GM21737 (cell line): ENCODE measurements around the gene PIP4K2A.
"Not testable (repeated sequence)": the region's sequence is repeated elsewhere in the genome, so short reads cannot be mapped to it uniquely, and the experiment has no call there.

Source experiments
- ATAC-seq: cut with Tn5 transposase; IDR thresholded peaks from one replicate; pipeline ENCODE4 v1.9.1; 2021; ENCODE audit warnings: mild to moderate bottlenecking, moderate library complexity; ENCODE audit not compliant: unreplicated experiment

The PIP4K2A gene

DNA sequence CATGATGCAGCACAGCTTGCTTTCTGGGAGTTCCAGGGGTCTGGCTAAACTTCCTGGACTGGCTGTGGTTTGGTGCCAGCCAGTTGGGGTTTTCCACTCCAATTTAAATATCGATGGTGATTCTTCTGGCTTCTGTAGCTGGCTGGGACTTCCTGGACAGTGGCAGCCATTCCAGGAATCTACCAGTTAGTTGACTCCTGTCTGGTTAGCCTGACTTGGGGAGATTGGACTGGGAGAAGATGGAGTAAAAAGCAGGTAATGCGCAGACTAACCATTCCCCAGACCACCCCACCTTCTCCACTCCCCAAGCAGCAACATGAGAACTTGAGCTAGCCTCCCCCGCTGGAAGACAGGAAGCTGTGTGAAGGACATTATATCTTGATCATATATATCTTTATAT is 6.3 kb upstream of the PIP4K2A start:
- no peak for ATAC-seq

DNA sequence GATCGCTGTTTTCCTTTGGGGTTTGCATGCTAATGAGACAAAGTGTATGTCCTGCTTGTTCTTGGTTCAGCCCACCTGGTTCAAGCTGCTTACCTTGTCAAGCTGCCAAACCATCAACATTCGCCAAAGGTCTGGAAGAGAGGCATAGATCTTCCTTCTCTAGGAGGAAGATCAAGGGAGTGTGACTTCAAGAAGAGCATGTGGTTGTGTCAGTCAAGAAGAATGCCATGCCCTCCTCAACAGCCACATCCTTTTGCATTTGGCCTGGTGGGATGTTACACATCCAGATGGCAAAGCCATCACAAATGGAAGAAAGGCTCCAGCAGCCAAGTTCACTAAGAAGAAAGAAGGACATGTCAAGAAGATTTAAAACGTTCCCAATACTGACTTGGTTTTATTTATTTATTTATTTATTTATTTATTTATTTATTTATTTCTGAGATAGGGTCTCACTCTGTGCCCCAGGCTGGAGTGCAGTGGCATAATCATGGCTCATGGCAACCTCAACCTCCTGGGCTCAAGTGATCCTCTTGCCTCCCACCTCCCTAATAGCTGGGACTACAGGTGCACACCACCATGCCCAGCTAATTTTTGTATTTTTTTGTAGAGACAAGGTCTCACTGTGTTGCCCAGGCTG is 5.1 kb upstream of the PIP4K2A start:
- ATAC-seq, result no peak

DNA sequence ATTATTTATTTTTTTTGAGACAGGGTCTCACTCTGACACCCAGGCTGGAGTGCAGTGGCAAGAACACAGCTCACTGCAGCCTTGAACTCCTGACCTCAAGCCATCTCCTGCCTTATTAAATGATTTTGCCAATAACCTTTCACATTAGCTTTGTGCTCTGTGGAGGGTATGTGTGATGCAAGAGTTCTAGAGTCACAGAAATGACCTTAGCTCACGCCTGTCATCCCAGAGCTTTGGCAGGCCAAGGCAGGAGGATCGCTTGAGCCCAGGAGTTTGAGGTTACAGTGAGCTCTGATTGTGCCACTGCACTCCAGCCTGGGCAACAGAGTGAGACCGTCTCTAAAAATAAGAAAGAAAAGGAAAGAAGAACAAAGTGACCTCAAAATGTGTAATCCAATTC is 4.3 kb upstream of the PIP4K2A start:
- ATAC-seq, result not testable (repeated sequence)

DNA sequence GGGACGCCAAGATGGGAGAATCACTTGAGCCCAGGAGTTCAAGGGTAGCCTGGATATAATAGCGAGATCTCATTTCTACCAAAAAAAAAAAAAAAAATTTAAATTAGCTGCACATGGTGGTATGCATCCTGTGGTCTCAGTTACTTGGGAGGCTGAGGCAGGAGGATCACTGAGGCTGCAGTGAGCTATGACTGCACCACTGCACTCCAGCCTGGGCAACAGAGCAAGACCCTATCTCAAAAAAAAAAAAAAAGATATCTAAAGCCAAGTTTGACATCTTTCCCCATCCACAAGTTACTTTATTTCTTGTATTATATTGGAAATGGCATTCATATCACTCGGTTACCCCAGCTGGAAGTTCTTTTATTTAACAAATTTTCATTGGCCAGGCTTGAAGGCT is 3.4 kb upstream of the PIP4K2A start:
- ATAC-seq, result no peak

DNA sequence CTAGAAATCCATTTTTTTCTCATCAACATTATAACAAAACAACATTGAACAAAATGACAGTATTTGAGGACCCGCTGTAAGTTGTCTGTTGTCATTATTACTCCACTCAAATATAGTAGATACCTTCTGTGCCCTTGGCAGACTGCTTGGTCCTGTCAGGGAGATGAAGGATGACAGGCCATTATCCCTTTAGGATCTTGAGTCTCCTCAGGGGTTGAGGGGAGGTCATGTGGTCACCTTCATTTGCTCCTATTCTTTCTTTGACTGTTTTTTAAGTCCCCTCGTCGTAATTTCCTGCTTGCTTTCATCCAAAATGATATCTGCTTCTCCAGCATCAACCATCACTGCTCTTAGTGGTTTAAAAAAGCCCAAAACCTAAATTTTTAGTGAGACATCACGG is 2.6 kb upstream of the PIP4K2A start:
- no peak for ATAC-seq

DNA sequence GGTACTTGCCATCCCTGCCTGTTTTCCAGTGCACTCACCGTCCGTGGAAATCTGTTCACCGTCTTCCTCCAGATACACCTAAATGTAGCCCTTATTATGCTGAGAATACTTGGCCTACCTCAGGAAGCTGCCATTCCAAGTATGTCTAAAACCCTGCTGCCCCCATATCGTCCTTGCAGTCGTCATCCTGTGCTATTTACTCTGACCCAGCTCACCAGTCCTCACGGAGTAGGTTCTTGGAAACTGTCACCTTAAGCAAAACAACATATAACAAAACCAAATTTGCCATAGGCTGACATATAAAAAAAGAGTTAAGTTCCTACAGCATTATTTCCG is 880 bp upstream of the PIP4K2A start:
- no peak for ATAC-seq

DNA sequence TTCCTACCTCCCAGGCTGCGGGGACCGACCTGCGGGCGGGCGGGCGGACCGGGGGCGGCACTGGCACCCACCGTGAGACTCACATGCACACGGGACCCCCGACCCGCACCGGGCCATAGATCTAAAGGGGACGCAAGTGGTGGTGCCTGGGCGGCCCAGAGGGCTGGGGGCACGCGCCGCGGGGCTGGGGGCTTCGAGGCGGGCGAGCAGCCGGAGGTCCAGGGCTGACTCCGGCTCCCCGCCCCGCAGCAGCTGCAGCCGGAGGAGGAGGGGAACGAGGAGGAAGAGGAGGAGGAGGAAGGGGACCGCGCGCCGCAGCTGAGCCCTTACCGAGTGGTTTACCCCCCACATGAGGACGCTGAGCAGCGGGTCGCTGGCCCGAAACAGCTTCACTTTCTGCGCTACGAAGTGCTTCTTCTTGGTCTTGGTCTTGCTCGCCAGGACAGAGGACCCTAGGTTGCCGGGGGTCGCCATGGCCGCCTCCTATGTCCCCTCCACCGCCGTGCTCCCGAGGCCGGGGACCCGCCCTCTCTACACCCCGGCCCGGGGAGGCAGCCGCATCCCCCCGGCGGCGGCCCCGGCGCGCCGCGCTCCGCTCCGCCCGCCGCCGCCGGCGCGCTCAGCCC is 412 bp downstream of the PIP4K2A start:
- peak; percentile 25 for ATAC-seq

DNA sequence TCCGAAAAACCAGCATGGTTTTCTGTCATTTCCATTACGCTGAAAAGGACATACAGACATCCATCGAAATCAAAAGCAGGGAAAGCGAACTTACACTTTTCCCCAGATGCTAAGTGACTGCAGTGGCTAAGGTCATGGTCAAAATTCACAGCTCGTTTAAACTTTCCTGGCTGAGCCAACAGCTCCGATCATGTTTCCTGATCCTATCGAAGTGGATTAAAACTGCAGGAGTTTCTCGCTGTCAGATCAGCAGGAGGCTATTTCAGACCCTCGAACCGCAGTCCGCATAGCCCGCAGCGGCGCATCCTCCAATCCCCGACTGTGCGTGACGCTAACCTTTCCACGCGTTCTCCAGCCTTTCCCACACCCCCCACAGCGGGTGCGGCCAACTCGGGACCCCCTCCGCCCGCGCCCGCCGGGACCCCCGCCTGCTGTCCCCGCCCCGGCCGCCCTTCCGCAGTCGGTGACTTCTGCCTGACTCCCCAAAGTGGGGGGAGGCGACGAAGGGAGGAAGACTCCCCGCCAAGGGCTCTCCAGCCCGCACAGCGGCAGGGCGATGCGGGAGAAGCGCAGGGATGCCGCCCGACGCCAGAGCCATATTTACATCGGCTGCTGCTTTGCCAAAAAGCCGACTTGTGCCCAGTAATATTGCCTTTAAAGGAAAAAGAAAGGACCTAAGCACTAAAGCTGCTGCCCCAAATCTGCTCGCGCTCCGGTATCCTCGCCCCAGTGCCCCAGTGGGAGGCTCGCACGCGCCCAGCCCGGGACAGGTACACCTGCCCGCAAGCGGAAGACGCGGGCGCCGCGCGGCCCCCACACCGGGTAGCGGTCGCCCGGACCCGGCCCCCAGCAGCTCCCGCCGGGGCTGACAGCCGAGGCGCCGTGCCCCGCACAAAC is 1.2 kb downstream of the PIP4K2A start:
- no peak for ATAC-seq

DNA sequence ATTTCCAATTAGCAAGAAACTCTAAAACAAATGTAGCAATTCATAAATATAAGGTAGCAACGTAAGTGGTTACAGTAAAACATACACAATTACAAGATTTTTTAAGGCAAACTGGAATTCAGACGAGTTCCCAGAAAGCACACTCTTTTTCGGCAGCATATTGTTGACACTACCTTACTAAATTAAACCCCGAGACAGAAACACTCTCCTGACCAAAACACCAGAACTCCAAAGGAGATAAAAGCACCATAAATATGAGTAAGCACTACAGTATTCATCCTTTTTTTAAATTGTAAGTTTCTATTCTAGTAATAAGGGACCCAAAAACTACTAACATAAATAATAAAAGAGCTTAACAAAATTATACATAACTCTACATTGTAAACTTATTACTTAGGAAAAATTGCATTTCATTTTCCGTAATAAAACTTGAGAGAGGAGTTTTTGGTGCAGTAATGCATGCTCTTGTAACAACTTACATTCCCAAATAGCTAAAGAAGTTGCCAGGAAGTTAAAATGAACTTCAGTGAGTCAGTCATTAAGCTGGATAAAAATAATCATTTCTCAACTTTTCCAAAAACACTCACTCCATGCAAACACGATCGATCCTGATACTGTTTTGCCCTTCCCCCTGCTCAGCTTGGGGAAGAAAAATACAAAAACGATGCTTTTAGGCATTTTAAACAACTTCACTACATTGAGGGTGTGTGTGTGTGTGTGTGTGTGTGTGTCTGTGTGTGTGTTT is 2.0 kb downstream of the PIP4K2A start:
- no peak for ATAC-seq

DNA sequence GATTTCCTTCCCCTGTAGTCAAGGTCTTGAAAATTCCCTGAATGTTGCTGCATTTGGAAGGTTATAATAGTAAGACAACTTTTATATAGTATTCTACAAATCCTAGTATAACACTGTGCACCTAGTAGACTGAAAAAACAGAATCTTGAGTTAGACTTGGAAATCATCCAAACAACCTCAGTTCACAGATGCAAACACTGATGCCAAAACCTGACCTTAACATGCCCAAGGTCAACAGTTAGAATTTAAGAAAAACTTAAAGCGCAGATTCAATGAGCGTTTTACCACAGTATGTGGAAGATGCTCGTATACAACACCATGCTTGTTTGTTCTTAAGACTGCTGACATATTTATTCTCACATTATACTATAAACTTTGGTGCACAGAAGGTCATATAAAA is 3.0 kb downstream of the PIP4K2A start:
- ATAC-seq, result no peak

DNA sequence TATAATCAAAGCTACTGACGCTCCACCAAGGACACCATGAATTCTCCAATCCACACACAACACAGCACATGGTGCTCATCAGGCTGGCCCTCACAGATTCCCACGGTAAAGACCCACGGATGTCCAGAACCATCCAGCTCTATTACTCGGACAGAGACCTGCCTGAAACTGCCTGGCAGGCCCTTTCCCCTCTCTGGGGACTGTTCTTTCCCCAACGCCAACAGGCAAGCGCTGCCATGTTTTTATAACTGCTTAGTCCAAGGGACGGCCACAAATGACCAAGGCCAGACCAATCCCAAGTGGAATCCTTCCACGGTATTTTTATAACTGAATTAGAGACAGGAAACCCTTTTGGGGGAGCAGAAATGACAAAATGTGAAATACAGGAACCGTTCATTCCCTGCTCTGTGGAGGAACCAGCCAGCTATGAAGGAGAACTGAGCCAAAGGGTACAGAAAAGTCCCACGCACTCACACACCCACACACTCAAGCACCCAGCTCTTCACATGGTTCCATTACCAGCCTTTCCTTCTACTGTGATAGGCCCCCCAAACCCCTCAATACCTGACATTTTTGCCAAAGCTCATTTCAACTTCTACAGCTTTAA is 4.1 kb downstream of the PIP4K2A start:
- ATAC-seq, result no peak

DNA sequence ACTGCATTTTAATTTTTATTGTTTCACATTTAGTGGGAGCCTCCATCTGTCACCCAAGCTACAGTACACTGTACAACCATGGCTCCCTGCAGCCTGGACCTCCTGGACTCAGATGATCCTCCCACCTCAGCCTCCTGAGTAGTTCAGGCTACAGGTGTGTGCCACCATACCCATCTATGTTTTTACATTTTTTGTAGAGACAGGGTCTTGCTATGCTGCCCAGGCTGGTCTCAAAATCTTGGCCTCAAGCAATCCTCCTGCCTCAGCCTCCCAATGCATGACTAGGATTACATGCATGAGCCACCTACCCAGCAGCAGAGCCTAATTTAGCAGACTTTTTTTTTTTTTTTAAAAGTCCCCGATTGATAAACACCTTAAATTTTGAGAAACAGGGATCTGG is 5.6 kb downstream of the PIP4K2A start:
- no peak for ATAC-seq

DNA sequence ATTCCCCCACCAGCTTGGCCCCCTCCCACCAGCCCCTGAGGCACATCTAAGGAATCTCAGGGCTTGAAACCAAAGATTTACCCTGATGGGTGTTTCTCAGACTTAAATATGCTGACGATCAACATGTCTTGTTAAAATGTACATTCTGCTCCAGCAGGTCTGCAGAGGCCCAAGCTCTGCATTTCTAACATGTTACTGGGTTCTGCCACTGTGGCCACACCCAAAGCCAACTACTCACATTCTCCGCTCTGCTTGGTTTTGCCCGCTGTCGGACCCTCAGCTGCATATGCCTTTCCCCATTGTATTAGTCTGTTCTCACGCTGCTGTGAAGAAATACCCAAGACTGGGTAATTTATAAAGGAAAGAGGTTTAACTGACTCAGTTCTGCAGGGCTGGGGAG is 8.9 kb downstream of the PIP4K2A start:
- no peak for ATAC-seq

DNA sequence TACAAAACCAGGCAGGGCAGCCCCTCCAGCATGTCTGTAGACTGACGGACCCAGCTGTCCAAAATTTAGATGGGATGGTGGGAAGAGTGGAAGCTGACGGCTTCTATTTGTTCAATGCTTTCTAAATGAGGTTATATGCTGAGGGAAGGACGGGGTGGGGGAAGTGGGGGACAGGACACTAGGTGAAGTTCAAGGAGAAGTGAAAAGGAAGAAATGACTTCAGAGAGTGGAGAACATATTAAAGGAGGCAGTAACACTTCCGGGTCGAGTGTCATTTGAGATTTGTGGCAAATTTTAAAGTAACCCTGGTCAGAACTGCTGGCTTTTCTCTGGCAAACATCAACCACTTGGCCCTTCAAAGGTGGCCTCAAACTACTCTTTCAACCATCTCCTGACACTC is 9.4 kb downstream of the PIP4K2A start:
- ATAC-seq, result no peak

DNA sequence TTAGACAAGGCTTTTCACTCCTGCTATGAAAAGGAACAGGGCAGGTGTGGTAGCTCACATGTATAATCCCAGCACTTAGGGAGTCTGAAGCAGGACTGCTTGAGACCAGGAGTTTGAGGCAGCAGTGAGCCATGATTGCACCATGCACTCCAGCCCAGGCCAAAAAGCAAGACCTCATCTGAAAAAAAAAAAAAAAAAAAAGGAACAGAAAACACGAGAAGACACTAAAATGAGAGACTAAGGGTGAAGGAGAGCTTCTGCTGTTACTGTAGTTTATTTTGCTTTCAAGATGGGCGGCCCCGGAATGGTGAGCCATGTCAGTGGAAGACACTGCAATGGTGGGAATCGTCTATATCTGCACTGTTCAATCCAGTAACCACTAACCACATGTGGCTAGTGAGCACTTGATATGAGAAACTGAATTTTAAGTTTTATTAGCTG is 9.9 kb downstream of the PIP4K2A start:
- ATAC-seq, result no peak

DNA sequence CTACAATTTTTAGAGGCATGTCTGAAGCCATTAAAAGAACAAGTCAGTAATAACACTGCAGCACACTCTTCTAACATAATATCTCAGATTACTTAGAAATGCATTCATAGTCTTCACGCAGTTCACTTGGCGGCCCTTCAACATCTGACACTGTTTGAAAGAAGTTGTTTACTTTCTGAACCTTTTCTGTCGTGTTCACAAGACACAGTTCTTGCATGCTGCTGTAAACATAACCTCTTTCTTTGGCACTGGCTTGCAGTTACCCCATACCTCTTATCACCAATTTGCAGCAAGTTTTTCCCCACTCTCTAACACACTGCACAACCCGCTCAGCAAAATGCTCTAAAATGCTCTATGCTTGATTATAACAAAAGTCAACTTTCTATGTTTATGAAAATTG is 12.0 kb downstream of the PIP4K2A start:
- no peak for ATAC-seq

DNA sequence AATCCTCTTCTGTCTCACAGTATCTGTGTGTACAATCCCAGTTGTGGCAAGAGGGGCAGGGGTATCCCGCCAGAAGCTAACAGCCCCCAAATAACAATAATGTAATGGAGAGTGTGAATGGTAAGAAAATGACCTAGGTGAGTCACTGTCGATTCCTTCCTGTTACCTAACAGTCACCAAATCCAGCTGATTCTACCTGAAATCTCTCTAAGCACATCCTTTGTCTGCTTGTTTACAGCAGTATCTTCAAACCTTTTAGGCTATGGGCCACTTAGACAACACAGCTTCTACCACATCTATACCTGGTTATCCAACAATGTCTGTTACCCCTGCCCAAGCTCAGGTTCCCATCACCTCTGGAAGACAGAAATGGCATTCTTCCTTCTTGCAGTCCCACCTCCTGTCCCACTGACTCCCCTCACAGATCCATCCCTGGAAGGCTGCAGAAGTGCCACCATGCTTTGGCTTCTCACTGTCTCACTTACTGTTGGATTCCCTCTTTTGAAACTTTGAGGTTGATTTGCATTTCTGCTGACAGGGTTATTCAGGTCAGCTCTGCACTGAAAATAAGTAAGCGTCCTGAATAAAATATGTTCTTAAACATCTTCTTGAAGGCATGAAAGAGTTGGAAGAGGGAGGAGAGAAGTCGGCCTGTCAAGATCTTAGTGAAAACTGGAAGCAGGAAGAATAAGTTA is 13.1 kb downstream of the PIP4K2A start:
- no peak for ATAC-seq

DNA sequence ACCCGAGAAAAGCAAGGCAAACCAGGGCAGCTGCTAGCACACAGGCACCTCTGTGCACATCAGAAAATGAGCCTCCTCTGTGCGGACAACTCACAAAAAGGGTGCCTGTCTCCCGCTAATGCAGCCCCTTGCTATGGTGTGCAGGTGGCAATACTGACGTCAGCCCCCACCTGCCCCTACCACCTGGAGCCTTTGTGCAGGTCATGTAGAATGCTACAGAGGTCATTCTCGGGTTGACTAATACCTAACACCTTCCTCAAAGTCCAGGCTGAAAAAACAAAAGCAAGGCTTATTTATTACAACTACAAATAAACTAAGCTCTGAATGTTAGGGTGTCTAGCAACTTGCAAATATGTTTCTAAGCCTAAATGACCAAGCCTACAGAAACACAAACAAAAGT is 13.9 kb downstream of the PIP4K2A start:
- peak; percentile 44 for ATAC-seq

DNA sequence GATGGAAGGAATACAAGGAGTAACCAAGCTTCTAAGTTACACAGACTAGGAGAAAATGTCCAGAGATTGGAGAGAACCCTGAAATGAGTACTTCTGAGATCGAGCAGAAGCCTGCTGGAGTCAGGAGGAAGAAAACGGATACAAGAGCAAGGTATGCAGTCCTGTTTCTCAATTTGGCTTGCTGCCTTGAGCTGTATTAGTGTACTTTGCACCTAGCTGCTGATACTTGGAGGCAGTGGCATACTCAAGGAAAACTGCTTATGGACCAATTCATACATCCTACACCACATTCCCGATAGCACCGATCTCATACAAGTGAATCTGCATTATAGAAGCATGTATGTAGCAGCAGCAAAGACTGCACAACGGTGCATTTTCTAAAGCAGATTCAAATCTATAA is 14.4 kb downstream of the PIP4K2A start:
- no peak for ATAC-seq

DNA sequence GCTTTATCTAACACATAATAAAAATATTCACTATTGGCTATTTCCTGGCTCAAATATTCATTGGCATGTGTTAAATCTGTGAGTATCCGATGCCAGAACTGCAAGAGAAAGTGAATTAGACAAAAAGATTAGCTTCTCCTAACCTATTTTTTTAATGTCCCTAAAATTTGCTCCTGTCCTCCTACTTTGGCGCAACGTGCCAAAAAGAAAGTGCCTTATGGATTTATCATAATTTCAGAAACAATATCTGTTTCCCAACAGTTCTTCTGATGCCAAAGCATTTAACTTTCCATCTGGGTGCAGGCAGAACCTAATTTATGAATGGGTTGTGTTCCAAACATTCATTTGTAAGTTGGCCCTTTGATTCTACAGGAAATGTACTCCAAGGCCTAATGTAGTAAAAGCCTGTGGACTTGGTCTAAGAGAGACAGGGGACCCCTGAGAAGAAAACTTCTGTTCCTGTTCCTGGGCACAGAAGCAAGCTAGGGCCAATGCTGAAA is 15.4 kb downstream of the PIP4K2A start:
- no peak for ATAC-seq
